Esophagus muscularis mucosa (tissue), 4 donors: ENCODE results near the gene USP28. TPM values are rescaled to one million over a fixed set of nuclear protein-coding genes. Genes with fewer than 3 reads are reported as not detected.

Experiments
- DNase-seq: peaks from one replicate; pipeline ENCODE4 v3.0.0-alpha.2; 2017; ENCODE audit errors: extremely low spot score
- H3K27ac ChIP-seq, 4 donors: fragments of 200-600 bp; sonication (generic); replicated peaks in 1 of 4; 1 replicate in 3 of 4; 2 replicates in 1 of 4; pipeline ENCODE4 v1.5.1; 2016 to 2019; ENCODE audit warnings: mild to moderate bottlenecking in 1 of 4
- H3K27me3 ChIP-seq, 4 donors: fragments of 200-600 bp; sonication (generic); one replicate each; pipeline versions ENCODE4 v1.5.1 to v1.6.0; 2016 to 2019
- H3K36me3 ChIP-seq, 4 donors: fragments of 200-600 bp; sonication (generic); one replicate each; pipeline ENCODE4 v1.5.1; 2016 to 2019
- H3K4me1 ChIP-seq, 4 donors: fragments of 200-600 bp; sonication (generic); one replicate each; pipeline ENCODE4 v1.5.1; 2016 to 2019
- H3K4me3 ChIP-seq, 4 donors: fragments of 200-600 bp; sonication (generic); 1 replicate in 2 of 4; 2 replicates in 2 of 4; pipeline ENCODE4 v1.5.1; 2016 to 2019; ENCODE audit warnings: mild to moderate bottlenecking in 4 of 4, moderate library complexity in 1 of 4
- H3K9me3 ChIP-seq, 4 donors: fragments of 200-600 bp; sonication (generic); 1 replicate in 3 of 4; 2 replicates in 1 of 4; pipeline ENCODE4 v1.5.1; 2016 to 2019
- EP300 ChIP-seq: sonication (generic); formaldehyde crosslinking; IDR thresholded peaks from one replicate; pipeline ENCODE4 v1.6.1; 2017; ENCODE audit warnings: antibody characterized with exemption
- POLR2A ChIP-seq: fragments of 450-650 bp; IDR thresholded peaks from one replicate; pipeline ENCODE4 v1.6.1; 2017; ENCODE audit warnings: antibody characterized with exemption, moderate library complexity, mild to moderate bottlenecking, low read depth
- POLR2AphosphoS5 ChIP-seq, 2 donors: sonication (generic); formaldehyde crosslinking; IDR thresholded peaks; one replicate each; pipeline ENCODE4 v1.6.1; 2017; ENCODE audit warnings: antibody characterized with exemption in 2 of 2
- WGBS: methylation state at CpG from one replicate; pipeline ENCODE4 v1.1.5; 2018; 5-methylcytosine and 5-hydroxymethylcytosine counted together
- intact Hi-C: fragments of 100-400 bp; cut with DNase I; formaldehyde crosslinking; loops from one replicate; pipeline ENCODE4 v1.15.1; 2023
- total RNA-seq, 4 donors: library from RNA; depleted of rRNA; stranded (reverse); fragments of >200 nt; gene quantifications; one replicate each; pipeline versions ENCODE4 v1.1.0 to v1.2.1, GENCODE V29; 2016
- TF ChIP-seq, protein P1 (sequence below), 3 experiments: fragments of 200-600 bp in 2 of 3; fragments of 450-650 bp in 1 of 3; sonication (generic) in 2 of 3; IDR thresholded peaks; one replicate each; pipeline ENCODE4 v1.5.1; 2017 to 2019; ENCODE audit warnings: antibody characterized with exemption in 3 of 3, mild to moderate bottlenecking in 2 of 3, moderate library complexity in 1 of 3

The USP28 gene
- total RNA-seq, 4 donors from 2014 or later: 25.2 to 45.9 (median 35.3) TPM

- intact Hi-C loops: no loop called here
Observed at GRCh38 chr11:113876798-113877669, 1.7 kb upstream of the USP28 start.

DNA sequence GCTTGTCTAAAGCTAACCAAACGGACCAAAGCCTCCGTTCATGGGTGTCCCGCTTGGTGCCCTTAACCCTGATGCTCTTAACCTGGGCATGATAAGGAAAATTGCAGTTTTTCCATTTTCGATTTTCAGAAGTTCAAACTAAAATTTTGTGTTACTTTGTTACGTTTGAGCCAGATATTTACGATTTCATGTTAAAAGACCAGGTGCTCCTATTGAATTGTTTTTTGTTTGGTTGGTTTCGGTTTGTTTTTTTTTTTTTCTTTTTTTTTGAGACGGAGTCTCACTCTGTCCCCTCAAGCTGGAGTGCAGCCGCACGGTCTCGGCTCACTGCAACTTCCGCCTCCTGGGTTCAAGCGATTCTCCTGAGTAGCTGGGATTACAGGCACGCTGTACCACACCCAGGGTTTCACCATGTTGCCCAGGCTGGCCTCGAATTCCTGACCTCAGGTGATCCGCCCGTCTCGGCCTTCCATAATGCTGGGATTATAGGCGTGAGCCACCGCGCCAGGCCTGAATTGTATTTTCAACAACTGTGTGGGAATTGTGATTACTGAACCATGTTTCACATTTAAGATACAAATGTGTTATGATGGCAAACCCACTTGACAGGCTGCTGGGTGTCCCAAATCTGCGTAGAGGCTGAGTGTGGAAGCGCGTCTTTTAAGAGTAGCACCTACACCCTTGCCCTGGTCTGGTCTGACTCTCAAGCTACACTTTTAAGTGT lies 864 bp upstream of the USP28 start:
- Histone ChIP-seq H3K9me3 (no peaks in the 10 kb centered on the region), H3K27me3 (no peaks in the 10 kb centered on the region), H3K27ac (peak overlapping the region; percentile 86 to 95 (median 90)), H3K36me3 (no peaks in the 10 kb centered on the region), H3K4me1 (peaks cover 20 to 41% (median 40%) of the 10 kb centered on the region in 4 donors), H3K4me3 (peak overlapping the region; percentile 69 to 92 (median 80))
- TF ChIP-seq POLR2A (no peak), EP300 (no peak), POLR2AphosphoS5 (IDR thresholded peaks at IDR 0.05) (no peak)
- TF ChIP-seq, protein P1, sequence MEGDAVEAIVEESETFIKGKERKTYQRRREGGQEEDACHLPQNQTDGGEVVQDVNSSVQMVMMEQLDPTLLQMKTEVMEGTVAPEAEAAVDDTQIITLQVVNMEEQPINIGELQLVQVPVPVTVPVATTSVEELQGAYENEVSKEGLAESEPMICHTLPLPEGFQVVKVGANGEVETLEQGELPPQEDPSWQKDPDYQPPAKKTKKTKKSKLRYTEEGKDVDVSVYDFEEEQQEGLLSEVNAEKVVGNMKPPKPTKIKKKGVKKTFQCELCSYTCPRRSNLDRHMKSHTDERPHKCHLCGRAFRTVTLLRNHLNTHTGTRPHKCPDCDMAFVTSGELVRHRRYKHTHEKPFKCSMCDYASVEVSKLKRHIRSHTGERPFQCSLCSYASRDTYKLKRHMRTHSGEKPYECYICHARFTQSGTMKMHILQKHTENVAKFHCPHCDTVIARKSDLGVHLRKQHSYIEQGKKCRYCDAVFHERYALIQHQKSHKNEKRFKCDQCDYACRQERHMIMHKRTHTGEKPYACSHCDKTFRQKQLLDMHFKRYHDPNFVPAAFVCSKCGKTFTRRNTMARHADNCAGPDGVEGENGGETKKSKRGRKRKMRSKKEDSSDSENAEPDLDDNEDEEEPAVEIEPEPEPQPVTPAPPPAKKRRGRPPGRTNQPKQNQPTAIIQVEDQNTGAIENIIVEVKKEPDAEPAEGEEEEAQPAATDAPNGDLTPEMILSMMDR (IDR thresholded peaks at IDR 0.05): no peak
- WGBS: 79% methylated on average over 24 of the region's 24 CpGs
- DNase-seq: no peak
- intact Hi-C loops: no loop called here

More at GRCh38 chr11:113876798-113877669, 1.7 kb upstream of the USP28 start:
- no peak overlapping the region for H3K4me3 ChIP-seq
- DNase-seq: no peak
- H3K27me3 ChIP-seq: no peaks in the 10 kb centered on the region
- no peak overlapping the region for H3K27ac ChIP-seq
- peaks cover 14 to 33% (median 32%) of the 10 kb centered on the region in 4 donors for H3K4me1 ChIP-seq
- TF ChIP-seq POLR2A (no peak), POLR2AphosphoS5 (IDR thresholded peaks at IDR 0.05) (no peak), EP300 (no peak)
- TF ChIP-seq, protein P1 (IDR thresholded peaks at IDR 0.05): no peak
- WGBS: 98% methylated on average over 8 of the region's 8 CpGs
- no peaks in the 10 kb centered on the region for H3K36me3 ChIP-seq
- H3K9me3 ChIP-seq: no peaks in the 10 kb centered on the region

DNA sequence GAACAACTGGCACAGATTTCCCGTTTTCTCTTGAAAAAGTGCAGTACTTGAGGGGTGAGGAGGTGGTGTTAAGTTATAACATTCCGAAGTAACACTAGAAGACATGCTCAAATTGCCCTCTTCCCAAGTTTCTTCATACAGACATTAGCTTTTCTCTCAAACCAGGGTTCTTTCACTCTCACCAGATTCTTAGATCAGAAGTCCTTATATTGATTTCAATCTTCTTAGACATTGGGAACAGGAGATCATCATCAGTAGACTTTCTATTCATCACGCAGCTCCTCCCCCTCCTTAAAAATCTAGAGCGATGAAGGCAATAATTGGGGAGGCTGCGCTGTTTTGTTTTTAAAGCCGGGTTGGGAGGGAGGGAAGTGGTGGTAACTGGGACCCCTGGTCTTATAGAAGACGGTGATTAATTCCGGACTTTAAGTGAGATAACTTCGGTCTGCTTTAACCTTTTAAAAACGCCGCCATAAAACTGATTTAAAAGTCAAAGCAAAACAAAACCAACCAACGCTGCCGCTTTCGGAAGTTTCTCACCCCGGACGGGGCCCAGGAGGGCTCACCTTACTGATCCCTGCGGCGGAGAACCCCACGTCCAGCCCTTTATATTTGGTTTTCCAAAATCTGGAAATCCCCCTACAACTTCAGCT lies 665 bp downstream of the USP28 start:
- 3% methylated on average over 19 of the region's 19 CpGs for WGBS
- DNase-seq: no peak
- no peaks in the 10 kb centered on the region for H3K36me3 ChIP-seq
- TF ChIP-seq POLR2A (no peak), POLR2AphosphoS5 (IDR thresholded peaks at IDR 0.05) (no peak), EP300 (no peak)
- TF ChIP-seq, protein P1 (IDR thresholded peaks at IDR 0.05): no peak
- H3K27me3 ChIP-seq: no peaks in the 10 kb centered on the region
- peaks cover 22 to 52% (median 48%) of the 10 kb centered on the region in 4 donors for H3K4me1 ChIP-seq
- intact Hi-C loops: no loop called here
- no peaks in the 10 kb centered on the region for H3K9me3 ChIP-seq
- H3K4me3 ChIP-seq: peak overlapping the region; percentile 69 to 92 (median 80)
- peak overlapping the region; percentile 87 to 95 (median 90) for H3K27ac ChIP-seq

GRCh38 chr11:113874096-113874495 lies 1.3 kb downstream of the USP28 start:
- Histone ChIP-seq H3K27ac (peak overlapping the region; percentile 87 to 95 (median 90)), H3K36me3 (no peaks in the 10 kb centered on the region), H3K27me3 (no peaks in the 10 kb centered on the region), H3K9me3 (no peaks in the 10 kb centered on the region), H3K4me1 (peaks cover 22 to 52% (median 48%) of the 10 kb centered on the region in 4 donors), H3K4me3 (peak overlapping the region; percentile 69 to 92 (median 80))
- intact Hi-C loops: no loop called here
- WGBS: 89% methylated on average over 19 of the region's 19 CpGs
- TF ChIP-seq POLR2A (no peak), POLR2AphosphoS5 (IDR thresholded peaks at IDR 0.05) (no peak), EP300 (no peak)
- TF ChIP-seq, protein P1 (IDR thresholded peaks at IDR 0.05): no peak
- no peak for DNase-seq
